ENCODE measurements around the gene ACBD4.

DNA sequence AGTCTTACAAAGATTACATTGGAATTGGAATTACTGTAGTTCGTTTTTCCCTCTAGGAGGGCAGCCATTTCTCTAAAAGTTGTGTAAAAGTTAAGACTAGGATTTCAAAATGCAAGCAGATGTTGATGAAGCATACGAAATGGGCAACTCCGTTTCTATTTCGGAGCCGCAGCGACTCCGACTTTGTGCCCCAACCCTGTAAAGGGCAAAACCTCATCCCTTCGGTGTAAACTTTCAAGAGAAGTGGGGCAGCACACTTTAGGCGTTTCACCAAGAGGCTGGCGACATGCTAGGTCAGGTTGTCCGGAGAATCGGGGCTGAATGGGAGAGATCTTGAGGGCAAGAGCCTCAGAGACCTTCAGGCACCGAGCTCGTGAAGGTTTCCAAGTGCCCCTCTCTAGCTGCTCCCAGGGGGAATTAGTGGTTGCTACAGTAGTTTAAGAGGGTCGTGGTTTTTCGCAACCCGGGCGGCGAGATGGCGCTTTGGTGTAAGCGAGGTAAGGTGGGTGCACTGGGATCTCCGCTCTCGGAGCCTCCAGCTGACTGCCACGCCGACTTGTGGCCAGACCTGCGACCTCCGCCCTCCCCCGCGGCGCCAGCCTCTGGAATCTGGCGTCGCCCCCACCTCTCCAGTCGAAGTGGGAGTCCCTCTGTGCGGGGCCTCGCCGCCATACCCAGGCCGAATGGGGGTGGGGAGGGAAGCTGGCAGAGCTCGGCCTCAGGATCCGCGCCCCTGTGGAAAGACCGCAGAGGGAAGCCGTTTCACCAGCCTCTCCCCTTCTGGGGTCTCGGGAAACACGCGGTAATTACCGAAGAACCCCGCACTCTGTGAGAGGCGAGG is 25.2 kb downstream of the ACBD4 start:
- TF ChIP-seq, protein P1, sequence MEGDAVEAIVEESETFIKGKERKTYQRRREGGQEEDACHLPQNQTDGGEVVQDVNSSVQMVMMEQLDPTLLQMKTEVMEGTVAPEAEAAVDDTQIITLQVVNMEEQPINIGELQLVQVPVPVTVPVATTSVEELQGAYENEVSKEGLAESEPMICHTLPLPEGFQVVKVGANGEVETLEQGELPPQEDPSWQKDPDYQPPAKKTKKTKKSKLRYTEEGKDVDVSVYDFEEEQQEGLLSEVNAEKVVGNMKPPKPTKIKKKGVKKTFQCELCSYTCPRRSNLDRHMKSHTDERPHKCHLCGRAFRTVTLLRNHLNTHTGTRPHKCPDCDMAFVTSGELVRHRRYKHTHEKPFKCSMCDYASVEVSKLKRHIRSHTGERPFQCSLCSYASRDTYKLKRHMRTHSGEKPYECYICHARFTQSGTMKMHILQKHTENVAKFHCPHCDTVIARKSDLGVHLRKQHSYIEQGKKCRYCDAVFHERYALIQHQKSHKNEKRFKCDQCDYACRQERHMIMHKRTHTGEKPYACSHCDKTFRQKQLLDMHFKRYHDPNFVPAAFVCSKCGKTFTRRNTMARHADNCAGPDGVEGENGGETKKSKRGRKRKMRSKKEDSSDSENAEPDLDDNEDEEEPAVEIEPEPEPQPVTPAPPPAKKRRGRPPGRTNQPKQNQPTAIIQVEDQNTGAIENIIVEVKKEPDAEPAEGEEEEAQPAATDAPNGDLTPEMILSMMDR (IDR thresholded peaks at IDR 0.05), result no peak
- no peak for TF ChIP-seq POLR2A (IDR thresholded peaks at IDR 0.05)
- no peak for TF ChIP-seq POLR2AphosphoS5 (IDR thresholded peaks at IDR 0.05)

Measured in suprapubic skin (tissue), 4 donors.